ENCODE results near the gene ADD1. TPM values are rescaled to one million over a fixed set of nuclear protein-coding genes. Genes with fewer than 3 reads are reported as not detected.
A peak's percentile ranks its signal among the peaks of the same experiment; 100 is the strongest.

The ADD1 gene
- total and polyA plus RNA-seq, 2 of the 13 experiments (the other 11 are each of a cell fraction or from before 2014, with no cell fraction given), result 73.9 to 122 TPM

DNA sequence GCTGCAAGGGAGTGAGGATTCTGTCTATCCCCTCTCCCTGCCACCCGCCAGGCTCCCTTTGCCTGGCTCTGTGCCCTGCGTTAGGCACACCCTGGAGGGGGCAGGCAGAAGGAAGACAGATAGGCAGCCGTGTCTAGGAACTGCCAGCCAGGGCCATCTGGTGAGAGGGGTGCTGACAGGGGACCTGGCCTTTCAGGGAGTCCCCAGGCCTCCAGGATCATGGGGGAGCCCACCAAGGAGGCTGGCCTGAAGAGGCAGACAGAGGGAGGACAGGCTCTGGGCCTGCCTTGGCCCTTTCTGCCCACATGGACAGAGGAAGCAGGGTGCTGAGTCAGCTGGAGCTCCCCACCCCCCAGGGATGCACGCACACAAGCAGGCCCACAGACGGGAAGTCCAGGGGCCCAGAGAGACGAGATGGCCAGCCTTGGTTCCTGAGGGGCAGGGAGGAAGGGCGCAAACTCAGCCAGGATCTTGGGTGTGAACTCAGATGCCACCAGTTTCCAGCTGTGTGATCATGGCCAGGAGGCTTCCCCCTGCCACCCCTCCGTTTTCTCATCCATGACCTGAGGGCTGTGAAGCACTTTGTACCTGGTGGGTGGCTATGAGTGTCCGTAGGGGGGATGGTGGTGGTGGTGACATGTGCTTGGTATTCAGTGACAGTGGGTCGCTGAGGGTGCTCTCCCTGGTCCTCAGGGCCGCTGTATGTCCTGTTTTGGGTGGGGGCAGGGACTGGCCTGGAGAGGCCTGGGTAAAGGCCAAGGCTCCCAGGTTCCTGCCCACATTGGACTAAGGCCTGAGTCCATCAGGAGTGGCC is 49.0 kb upstream of the ADD1 start:
- peak overlapping the region; percentile 85 for H3K4me2 ChIP-seq (ENCODE audit: low read depth, low read length)
- no peaks in the 10 kb centered on the region for H3K9me3 ChIP-seq (ENCODE audit: low read length)
- H4K20me1 ChIP-seq (ENCODE audit: insufficient read depth, low read length), result no peaks in the 10 kb centered on the region
- H3K9ac ChIP-seq (ENCODE audit: insufficient read depth, low read depth, low read length), result peak overlapping the region; percentile 68
- peak; percentile 1; the same call in 2 of the 3 replicates for ATAC-seq
- BruUV-seq (replicated peaks), result no TSS peak
- FAIRE-seq, result no peak
- no peak overlapping the region for H2AFZ ChIP-seq (ENCODE audit: low read length)
- intact Hi-C loops (cut with micrococcal nuclease; ENCODE audit: unreplicated experiment), result loop anchor here (5.0 kb wide), 1 partner anchor 48 kb away; the partner anchor contains the start of gene ADD1
- WGBS (ENCODE audit: low lambda C conversion rate), result 70% methylated on average over 2 of the region's 11 CpGs
- H3K79me2 ChIP-seq (ENCODE audit: insufficient read depth, low read length), result peaks cover 43% of the 10 kb centered on the region
- POLR2A ChIA-PET, result interaction anchor here (0.9 to 5.7 kb wide), 9 partner anchors 15 to 326 kb away, joined by 3 to 60 read pairs (median 3); partner anchors contain the start of gene RNF4
- peak overlapping the region; percentile 66 to 75 (median 75); a peak in 5 of 6 replicates for H3K4me3 ChIP-seq (replicated peaks in 1 of 3; ENCODE audit: insufficient read depth in 1 of 3, low read depth in 2 of 3, low read length in 3 of 3)
- H3K27me3 ChIP-seq (ENCODE audit: control insufficient read depth in 1 of 2, insufficient read depth in 2 of 2, low read length in 2 of 2), result no peaks in the 10 kb centered on the region
- peak overlapping the region; percentile 59 for H3K27ac ChIP-seq (ENCODE audit: extremely low read length, insufficient read depth, low read length)
- in situ Hi-C loops (cut with HindIII; ENCODE audit: extremely low pct_ligation_motif_present, low pct_unique_long_range_greater_than_20kb), result loop anchor here (5.0 kb wide), 1 partner anchor 37 kb away; the partner anchor contains the start of gene TNIP2
- DNase-seq (ENCODE audit: low spot score), result no peak
- H3K36me3 ChIP-seq (replicated peaks in 1 of 2; ENCODE audit: control insufficient read depth in 1 of 2, insufficient read depth in 2 of 2, low read length in 2 of 2), result peaks cover 1 to 11% of the 10 kb centered on the region in 2 experiments; a peak in 2 of 5 replicates
- CTCF ChIA-PET (ENCODE audit: low intra/inter-chr PET ratio, low total read pairs), result no interaction called here
- peaks cover 93% of the 10 kb centered on the region for H3K4me1 ChIP-seq (ENCODE audit: insufficient read depth, low read length)
- TF ChIP-seq MEIS1 (CRISPR knock-in tag; IDR thresholded peaks at IDR 0.05; ENCODE audit: borderline replicate concordance) (peak; percentile 3; the same call in 1 of the 2 replicates), MAFK (conservative IDR thresholded peaks at IDR 0.05 in 1 of 2, IDR thresholded peaks at IDR 0.05 in 1 of 2; ENCODE audit: low read length in 2 of 2) (peak; percentile 77 to 81), AKAP8 (CRISPR knock-in tag; IDR thresholded peaks at IDR 0.05) (0 out of 2 replicates have a peak, but pooled peaks have one; percentile 31), SRY (CRISPR knock-in tag; IDR thresholded peaks at IDR 0.05) (0 out of 2 replicates have a peak, but pooled peaks have one; percentile 13), RAD21 (CRISPR knock-in tag; IDR thresholded peaks at IDR 0.05) (0 out of 2 replicates have a peak, but pooled peaks have one; percentile 3), KDM5B (CRISPR knock-in tag; IDR thresholded peaks at IDR 0.05; ENCODE audit: borderline replicate concordance) (0 out of 2 replicates have a peak, but pooled peaks have one; percentile 5), ARNT2 (CRISPR knock-in tag; IDR thresholded peaks at IDR 0.05; ENCODE audit: low read depth) (0 out of 2 replicates have a peak, but pooled peaks have one; percentile 6), PHF21A (CRISPR knock-in tag; IDR thresholded peaks at IDR 0.05) (no peak), ATF7-NPFF (CRISPR knock-in tag; IDR thresholded peaks at IDR 0.05; ENCODE audit: low read depth) (0 out of 2 replicates have a peak, but pooled peaks have one; percentile 13), POGZ (CRISPR knock-in tag; IDR thresholded peaks at IDR 0.05) (no peak)
- TF ChIP-seq, protein P1, sequence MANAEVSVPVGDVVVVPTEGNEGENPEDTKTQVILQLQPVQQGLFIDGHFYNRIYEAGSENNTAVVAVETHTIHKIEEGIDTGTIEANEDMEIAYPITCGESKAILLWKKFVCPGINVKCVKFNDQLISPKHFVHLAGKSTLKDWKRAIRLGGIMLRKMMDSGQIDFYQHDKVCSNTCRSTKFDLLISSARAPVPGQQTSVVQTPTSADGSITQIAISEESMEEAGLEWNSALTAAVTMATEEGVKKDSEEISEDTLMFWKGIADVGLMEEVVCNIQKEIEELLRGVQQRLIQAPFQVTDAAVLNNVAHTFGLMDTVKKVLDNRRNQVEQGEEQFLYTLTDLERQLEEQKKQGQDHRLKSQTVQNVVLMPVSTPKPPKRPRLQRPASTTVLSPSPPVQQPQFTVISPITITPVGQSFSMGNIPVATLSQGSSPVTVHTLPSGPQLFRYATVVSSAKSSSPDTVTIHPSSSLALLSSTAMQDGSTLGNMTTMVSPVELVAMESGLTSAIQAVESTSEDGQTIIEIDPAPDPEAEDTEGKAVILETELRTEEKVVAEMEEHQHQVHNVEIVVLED (CRISPR knock-in tag; IDR thresholded peaks at IDR 0.05; ENCODE audit: borderline replicate concordance), result 0 out of 2 replicates have a peak, but pooled peaks have one; percentile 20
- TF ChIP-seq, protein P2, sequence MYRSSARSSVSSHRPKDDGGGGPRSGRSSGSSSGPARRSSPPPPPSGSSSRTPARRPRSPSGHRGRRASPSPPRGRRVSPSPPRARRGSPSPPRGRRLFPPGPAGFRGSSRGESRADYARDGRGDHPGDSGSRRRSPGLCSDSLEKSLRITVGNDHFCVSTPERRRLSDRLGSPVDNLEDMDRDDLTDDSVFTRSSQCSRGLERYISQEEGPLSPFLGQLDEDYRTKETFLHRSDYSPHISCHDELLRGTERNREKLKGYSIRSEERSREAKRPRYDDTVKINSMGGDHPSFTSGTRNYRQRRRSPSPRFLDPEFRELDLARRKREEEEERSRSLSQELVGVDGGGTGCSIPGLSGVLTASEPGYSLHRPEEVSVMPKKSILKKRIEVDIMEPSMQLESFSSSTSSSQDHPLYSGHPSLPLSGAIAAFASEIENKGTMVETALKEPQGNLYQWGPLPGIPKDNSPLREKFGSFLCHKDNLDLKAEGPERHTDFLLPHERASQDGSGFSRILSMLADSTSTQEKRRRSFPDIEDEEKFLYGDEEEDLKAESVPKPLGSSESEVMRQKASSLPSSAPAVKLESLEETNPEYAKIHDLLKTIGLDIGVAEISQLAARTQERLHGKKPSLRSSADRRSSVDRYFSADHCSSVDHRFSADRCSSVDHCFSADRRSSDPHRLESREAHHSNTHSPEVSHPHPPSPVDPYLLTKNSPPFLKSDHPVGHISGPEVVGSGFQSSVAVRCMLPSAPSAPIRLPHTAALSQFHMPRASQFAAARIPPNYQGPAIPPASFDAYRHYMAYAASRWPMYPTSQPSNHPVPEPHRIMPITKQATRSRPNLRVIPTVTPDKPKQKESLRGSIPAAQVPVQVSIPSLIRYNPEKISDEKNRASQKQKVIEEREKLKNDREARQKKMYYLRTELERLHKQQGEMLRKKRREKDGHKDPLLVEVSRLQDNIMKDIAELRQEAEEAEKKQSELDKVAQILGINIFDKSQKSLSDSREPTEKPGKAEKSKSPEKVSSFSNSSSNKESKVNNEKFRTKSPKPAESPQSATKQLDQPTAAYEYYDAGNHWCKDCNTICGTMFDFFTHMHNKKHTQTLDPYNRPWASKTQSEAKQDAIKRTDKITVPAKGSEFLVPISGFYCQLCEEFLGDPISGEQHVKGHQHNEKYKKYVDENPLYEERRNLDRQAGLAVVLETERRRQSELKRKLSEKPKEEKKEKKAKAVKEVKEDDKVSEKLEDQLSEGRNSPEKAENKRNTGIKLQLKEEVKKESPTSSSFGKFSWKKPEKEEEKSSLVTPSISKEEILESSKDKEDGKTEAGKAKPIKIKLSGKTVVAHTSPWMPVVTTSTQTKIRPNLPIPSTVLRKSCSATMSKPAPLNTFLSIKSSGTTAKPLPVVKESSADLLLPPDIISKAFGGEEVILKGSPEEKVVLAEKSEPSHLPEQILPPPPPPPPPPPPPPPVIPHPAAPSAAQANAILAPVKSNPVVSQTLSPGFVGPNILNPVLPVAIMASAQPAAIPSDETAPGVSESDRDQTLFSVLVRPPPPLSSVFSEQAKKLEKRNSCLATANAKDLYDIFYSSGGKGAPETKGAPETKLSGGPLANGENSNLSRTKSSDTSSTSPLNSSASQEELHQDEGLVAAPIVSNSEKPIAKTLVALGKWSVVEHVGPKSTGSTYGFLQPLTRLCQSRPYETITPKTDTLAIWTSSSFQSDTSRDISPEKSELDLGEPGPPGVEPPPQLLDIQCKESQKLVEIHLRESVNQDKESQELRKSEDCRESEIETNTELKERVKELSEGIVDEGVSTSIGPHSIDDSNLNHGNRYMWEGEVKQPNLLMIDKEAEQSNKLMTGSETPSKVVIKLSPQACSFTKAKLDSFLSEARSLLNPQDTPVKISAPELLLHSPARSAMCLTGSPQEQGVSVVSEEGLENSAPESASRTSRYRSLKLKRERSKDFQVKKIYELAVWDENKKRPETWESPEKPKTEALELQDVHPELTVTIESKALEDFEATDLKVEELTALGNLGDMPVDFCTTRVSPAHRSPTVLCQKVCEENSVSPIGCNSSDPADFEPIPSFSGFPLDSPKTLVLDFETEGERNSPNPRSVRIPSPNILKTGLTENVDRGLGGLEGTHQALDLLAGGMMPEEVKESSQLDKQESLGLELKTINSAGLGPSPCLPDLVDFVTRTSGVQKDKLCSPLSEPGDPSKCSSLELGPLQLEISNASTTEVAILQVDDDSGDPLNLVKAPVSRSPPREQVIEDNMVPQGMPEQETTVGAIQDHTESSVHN (CRISPR knock-in tag; IDR thresholded peaks at IDR 0.05), result 0 out of 2 replicates have a peak, but pooled peaks have one; percentile 6
